HCT116 (cell line): ENCODE data around the gene BORCS5. TPM values are rescaled to one million over a fixed set of nuclear protein-coding genes. Genes with fewer than 3 reads are reported as not detected.

Experiments
- ATAC-seq: fragments of 200-7000 bp; cut with Tn5 transposase; 2 replicates; pipeline ENCODE4 v1.9.1; 2020; ENCODE audit warnings: mild to moderate bottlenecking, moderate library complexity
- BruUV-seq: library from RNA; stranded (reverse); fragments of 400-500 nt; replicated peaks from 2 replicates; lab custom pipeline; 2021; lab: Mats Ljungman, UMichigan
- CTCF ChIA-PET: fragments of 300-600 bp; sonication (Branson Sonifier 250); formaldehyde crosslinking; loops from one replicate; lab custom pipeline; 2021; ENCODE audit warnings: antibody characterized with exemption; lab: Charles Lee
- POLR2A ChIA-PET: fragments of 300-600, 350-600 bp; sonication (Branson Sonifier 250); formaldehyde crosslinking; loops from one replicate; lab custom pipeline; 2021; ENCODE audit warnings: antibody characterized with exemption; lab: Charles Lee
- RAD21 ChIA-PET, 2 experiments: fragments of 300-600 bp; sonication (Branson Sonifier 250); formaldehyde crosslinking; loops; one replicate each; lab custom pipeline; 2023; ENCODE audit warnings: low total read pairs in 2 of 2; ENCODE audit not compliant: uncharacterized antibody in 2 of 2, unreplicated experiment in 2 of 2, low non-redundant PET in 1 of 2; lab: Charles Lee
- DNase-seq: peaks from one replicate; pipeline ENCODE4 v3.0.0-alpha.2; 2010; ENCODE audit warnings: low read depth, low spot score
- H2AFZ ChIP-seq: fragments of 200-600 bp; shearing (Covaris generic), sonication (generic); 2 replicates; pipeline ENCODE4 v1.6.1; 2017; ENCODE audit warnings: low read depth, mixed run types, mixed read lengths, antibody characterized with exemption, low read length; ENCODE audit not compliant: poor library complexity, severe bottlenecking
- H3K27ac ChIP-seq: 2 replicates; pipeline ENCODE4 v1.5.1; 2012; ENCODE audit warnings: low read depth, low read length
- H3K27me3 ChIP-seq: fragments of 200-600 bp; sonication (generic); 2 replicates; pipeline ENCODE4 v1.6.1; 2016; ENCODE audit warnings: mixed run types, low read length, mixed read lengths; ENCODE audit not compliant: insufficient read depth
- H3K36me3 ChIP-seq, 2 experiments: fragments of 200-500 bp in 1 of 2; fragments of 200-600 bp in 1 of 2; sonication (Bioruptor generic) in 1 of 2; sonication (generic) in 1 of 2; 2 replicates each; pipeline versions ENCODE4 v1.5.1 to v1.6.1; 2014 to 2016; ENCODE audit warnings: low read length in 2 of 2, inconsistent platforms in 1 of 2, mixed read lengths in 1 of 2, mixed run types in 1 of 2; ENCODE audit not compliant: insufficient read depth in 2 of 2, control insufficient read depth in 1 of 2
- H3K4me1 ChIP-seq, 2 experiments: fragments of 200-600 bp in 1 of 2; sonication (generic) in 1 of 2; 2 replicates each; pipeline versions ENCODE4 v1.5.1 to v1.6.1; 2012 to 2017; ENCODE audit warnings: low read length in 2 of 2, inconsistent platforms in 1 of 2, mild to moderate bottlenecking in 1 of 2, mixed read lengths in 1 of 2, mixed run types in 1 of 2, moderate library complexity in 1 of 2; ENCODE audit not compliant: insufficient read depth in 2 of 2, control insufficient read depth in 1 of 2
- H3K4me2 ChIP-seq: fragments of 200-600 bp; sonication (generic); 2 replicates; pipeline ENCODE4 v1.6.1; 2017; ENCODE audit warnings: mixed run types, low read length, mixed read lengths
- H3K4me3 ChIP-seq, 2 experiments: fragments of 200-600 bp in 1 of 2; sonication (generic) in 1 of 2; replicated peaks in 1 of 2; 2 replicates each; pipeline ENCODE4 v1.5.1; 2011 to 2016; ENCODE audit warnings: low read length in 2 of 2, control low read depth in 1 of 2, low read depth in 1 of 2, mild to moderate bottlenecking in 1 of 2, mixed read lengths in 1 of 2, mixed run types in 1 of 2
- H3K79me2 ChIP-seq: fragments of 200-600 bp; sonication (generic); 2 replicates; pipeline ENCODE4 v1.6.1; 2017; ENCODE audit warnings: mild to moderate bottlenecking, mixed run types, low read length, moderate library complexity, mixed read lengths; ENCODE audit not compliant: insufficient read depth
- H3K9ac ChIP-seq: fragments of 200-600 bp; sonication (generic); 2 replicates; pipeline ENCODE4 v1.6.1; 2016; ENCODE audit warnings: low read length, mixed read lengths
- H3K9me2 ChIP-seq: fragments of 200-600 bp; sonication (generic), shearing (Covaris generic); 2 replicates; pipeline ENCODE4 v1.6.1; 2017; ENCODE audit warnings: mixed run types, mild to moderate bottlenecking, moderate library complexity; ENCODE audit not compliant: insufficient read depth
- H3K9me3 ChIP-seq, 2 experiments: fragments of 200-500 bp in 1 of 2; fragments of 200-600 bp in 1 of 2; sonication (Bioruptor generic) in 1 of 2; sonication (generic) in 1 of 2; 2 replicates each; pipeline ENCODE4 v1.6.1; 2014 to 2017; ENCODE audit warnings: low read length in 2 of 2, mixed read lengths in 2 of 2, inconsistent platforms in 1 of 2, low read depth in 1 of 2, mild to moderate bottlenecking in 1 of 2, mixed run types in 1 of 2, moderate library complexity in 1 of 2; ENCODE audit not compliant: control insufficient read depth in 1 of 2, insufficient read depth in 1 of 2
- H4K20me1 ChIP-seq: fragments of 200-600 bp; sonication (generic), shearing (Covaris generic); 2 replicates; pipeline ENCODE4 v1.6.1; 2017; ENCODE audit warnings: mixed run types, mild to moderate bottlenecking, moderate library complexity; ENCODE audit not compliant: insufficient read depth
- ATF3 ChIP-seq: IDR thresholded peaks from 2 replicates; pipeline ENCODE4 v1.6.1; 2012
- CBX3 ChIP-seq: IDR thresholded peaks from 2 replicates; pipeline ENCODE4 v1.6.1; 2012; ENCODE audit warnings: low read depth
- CEBPB ChIP-seq: IDR thresholded peaks from 2 replicates; pipeline ENCODE4 v1.6.1; 2012; ENCODE audit warnings: low read depth
- CTCF ChIP-seq, 3 experiments: fragments of 200-600 bp in 1 of 3; sonication (generic) in 1 of 3; IDR thresholded peaks in 2 of 3; conservative IDR thresholded peaks in 1 of 3; 2 replicates each; pipeline ENCODE4 v1.5.1; 2012 to 2017; ENCODE audit warnings: low read depth in 2 of 3, low read length in 2 of 3, antibody characterized with exemption in 1 of 3, borderline replicate concordance in 1 of 3, control low read depth in 1 of 3, mild to moderate bottlenecking in 1 of 3, mixed read lengths in 1 of 3, mixed run types in 1 of 3, moderate library complexity in 1 of 3; ENCODE audit not compliant: insufficient read depth in 1 of 3
- EGR1 ChIP-seq: IDR thresholded peaks from 2 replicates; pipeline ENCODE4 v1.6.1; 2012; ENCODE audit warnings: low read depth
- JUND ChIP-seq: IDR thresholded peaks from 2 replicates; pipeline ENCODE4 v1.6.1; 2012
- MAX ChIP-seq: IDR thresholded peaks from 2 replicates; pipeline ENCODE4 v1.6.1; 2012
- POLR2AphosphoS5 ChIP-seq: IDR thresholded peaks from 2 replicates; pipeline ENCODE4 v1.6.1; 2011; ENCODE audit warnings: mild to moderate bottlenecking, low read depth, low read length, moderate library complexity
- SIN3A ChIP-seq: IDR thresholded peaks from 2 replicates; pipeline ENCODE4 v1.6.1; 2012; ENCODE audit warnings: low read depth
- SRF ChIP-seq: IDR thresholded peaks from 2 replicates; pipeline ENCODE4 v1.6.1; 2012; ENCODE audit warnings: low read depth
- YY1 ChIP-seq: IDR thresholded peaks from 2 replicates; pipeline ENCODE4 v1.6.1; 2011; ENCODE audit warnings: low read length, low read depth, moderate library complexity, mild to moderate bottlenecking; ENCODE audit not compliant: insufficient replicate concordance; ENCODE audit errors: extremely low read depth
- ZBTB33 ChIP-seq: IDR thresholded peaks from 2 replicates; pipeline ENCODE4 v1.6.1; 2011; ENCODE audit warnings: mild to moderate bottlenecking, low read length, moderate library complexity; ENCODE audit not compliant: insufficient replicate concordance; ENCODE audit errors: extremely low read depth
- ZFX ChIP-seq: fragments of 450-650 bp; IDR thresholded peaks from 2 replicates; pipeline ENCODE4 v1.6.1; 2017
- intact Hi-C: fragments of 100-400 bp; cut with micrococcal nuclease; formaldehyde crosslinking; loops from 2 replicates; pipeline ENCODE4 v1.10.0; 2022
- total RNA-seq: library from RNA; stranded (reverse); gene quantifications from one replicate; pipeline ENCODE4 v1.2.1, GENCODE V29; 2021; ENCODE audit not compliant: unreplicated experiment

Gene BORCS5
- total RNA-seq, 1 experiment from 2014 or later: 8.7 TPM

- H3K9ac ChIP-seq: no peak overlapping the region
- ATAC-seq (no peak), DNase-seq (no peak)
- ChIA-PET RAD21 (no interaction called here), CTCF (no interaction called here), POLR2A (no interaction called here)
- TF ChIP-seq JUND (no peak), CTCF (IDR thresholded peaks at IDR 0.05 in 2 of 3, conservative IDR thresholded peaks at IDR 0.05 in 1 of 3; ENCODE audit: borderline replicate concordance in 1 of 3, insufficient read depth in 1 of 3, low read depth in 2 of 3, low read length in 2 of 3) (no peak)
- no peaks in the 10 kb centered on the region for H3K9me3 ChIP-seq
- intact Hi-C loops: no loop called here
- no peak overlapping the region for H3K4me2 ChIP-seq
- BruUV-seq: no TSS peak
- no peaks in the 10 kb centered on the region for H3K9me2 ChIP-seq
- H3K27me3 ChIP-seq: no peaks in the 10 kb centered on the region
- H3K27ac ChIP-seq: no peak overlapping the region
- H4K20me1 ChIP-seq: no peaks in the 10 kb centered on the region
- H3K4me1 ChIP-seq: no peaks in the 10 kb centered on the region
- H2AFZ ChIP-seq: no peak overlapping the region
- H3K4me3 ChIP-seq: no peak overlapping the region
- no peaks in the 10 kb centered on the region for H3K36me3 ChIP-seq
- no peaks in the 10 kb centered on the region for H3K79me2 ChIP-seq
Observed at GRCh38 chr12:12499909-12500604, 143.2 kb downstream of the BORCS5 start.

- ATAC-seq: no peak
- H3K4me1 ChIP-seq: 0 out of 4 replicates have a peak, but pooled peaks cover 0 to 3% of the 10 kb centered on the region in 2 experiments
- no peaks in the 10 kb centered on the region; the same call in 1 of the 2 replicates for H3K79me2 ChIP-seq
- no peaks in the 10 kb centered on the region for H3K9me3 ChIP-seq
- intact Hi-C loops: no loop called here
- H3K4me2 ChIP-seq: no peak overlapping the region
- H3K9ac ChIP-seq: no peak overlapping the region
- DNase-seq: no peak
- H4K20me1 ChIP-seq: no peaks in the 10 kb centered on the region
- CTCF ChIA-PET: no interaction called here
- RAD21 ChIA-PET: no interaction called here
- no peak overlapping the region for H3K27ac ChIP-seq
- no peak overlapping the region for H2AFZ ChIP-seq
- no TSS peak for BruUV-seq
- no peak overlapping the region for H3K4me3 ChIP-seq
- H3K27me3 ChIP-seq: no peaks in the 10 kb centered on the region
- POLR2A ChIA-PET: no interaction called here
- no peaks in the 10 kb centered on the region for H3K36me3 ChIP-seq
- no peaks in the 10 kb centered on the region for H3K9me2 ChIP-seq
- TF ChIP-seq SIN3A (no peak), CTCF (IDR thresholded peaks at IDR 0.05 in 2 of 3, conservative IDR thresholded peaks at IDR 0.05 in 1 of 3; ENCODE audit: borderline replicate concordance in 1 of 3, insufficient read depth in 1 of 3, low read depth in 2 of 3, low read length in 2 of 3) (no peak), ZBTB33 (no peak), CEBPB (no peak), POLR2AphosphoS5 (no peak), ZFX (no peak), CBX3 (no peak), MAX (no peak), YY1 (no peak), SRF (no peak), ATF3 (no peak), EGR1 (no peak)
Observed at GRCh38 chr12:12501121-12501520, 144.2 kb downstream of the BORCS5 start.
